GM03348 (cell line): Measurements from ENCODE around the gene TMEM272.
A peak's percentile ranks its signal among the peaks of the same experiment; 100 is the strongest.

Source experiments
- DNase-seq: peaks from one replicate; pipeline ENCODE4 v3.0.0; 2012; ENCODE audit warnings: low spot score

Gene TMEM272

DNA sequence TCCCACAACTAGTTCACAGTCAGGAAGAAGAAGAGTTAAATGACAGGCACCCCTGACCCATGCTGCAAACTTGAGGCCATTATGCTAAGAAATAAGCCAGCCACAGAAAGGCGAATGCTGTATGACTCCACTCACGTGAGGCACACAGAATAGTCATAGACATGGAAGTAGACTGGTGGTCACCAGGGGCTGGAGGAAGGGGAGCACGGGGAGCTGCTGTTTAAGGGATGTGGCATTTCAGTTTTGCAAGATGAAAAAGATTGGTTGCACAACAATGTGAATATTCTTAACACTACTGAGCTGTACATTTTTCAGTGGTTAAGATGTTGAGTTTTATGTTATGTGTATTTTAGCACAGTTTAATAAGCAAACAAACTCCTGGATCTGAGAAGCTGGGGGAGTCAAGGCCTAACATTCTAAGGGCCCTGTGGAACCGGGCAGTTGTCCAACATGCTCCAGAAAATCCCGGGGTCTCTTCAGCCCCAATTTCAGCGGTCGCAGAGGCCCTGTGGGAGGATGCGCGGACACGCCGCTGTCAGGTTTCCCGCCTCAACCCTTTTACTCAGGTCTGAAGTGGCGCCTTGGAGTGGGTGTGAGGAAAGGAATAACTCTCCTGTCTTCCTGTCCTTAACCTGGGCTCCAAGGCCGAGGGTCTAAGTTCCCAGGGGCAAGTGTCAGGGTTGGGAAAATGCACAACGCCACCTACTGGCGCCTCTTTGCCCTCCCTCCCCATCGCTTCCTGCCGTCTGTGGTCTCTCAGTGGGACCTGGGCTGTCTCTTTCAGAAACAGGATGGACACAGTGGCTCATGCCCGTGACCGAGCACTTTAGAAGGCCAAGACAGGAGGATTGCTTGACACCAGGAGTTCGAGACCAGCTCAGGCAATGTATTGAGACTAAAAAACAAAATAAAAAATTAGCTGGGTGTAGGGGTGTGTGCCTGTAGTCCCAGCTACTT, 4.4 kb upstream of the TMEM272 start:
- peak; percentile 46 for DNase-seq

GRCh38 chr13:51848674-51849073, 3.7 kb upstream of the TMEM272 start:
- no peak for DNase-seq

DNA sequence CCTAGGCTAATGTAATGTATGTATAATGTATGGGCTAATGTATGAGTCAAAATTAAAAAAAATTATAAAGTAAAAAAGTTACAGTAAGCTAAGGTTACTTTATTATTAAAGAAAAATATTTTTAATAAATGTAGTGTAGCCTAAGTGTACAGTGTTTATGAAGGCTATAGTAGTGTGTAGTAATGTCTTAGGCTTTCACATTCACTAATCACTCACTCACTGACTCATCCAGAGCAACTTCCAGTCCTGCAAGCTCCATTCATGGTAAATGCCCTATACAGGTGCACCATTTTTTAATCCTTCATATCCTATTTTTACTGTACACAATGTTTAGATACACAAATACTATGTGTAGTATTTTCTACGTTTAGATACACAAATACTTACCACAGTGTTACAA, 1.8 kb upstream of the TMEM272 start:
- no peak for DNase-seq

DNA sequence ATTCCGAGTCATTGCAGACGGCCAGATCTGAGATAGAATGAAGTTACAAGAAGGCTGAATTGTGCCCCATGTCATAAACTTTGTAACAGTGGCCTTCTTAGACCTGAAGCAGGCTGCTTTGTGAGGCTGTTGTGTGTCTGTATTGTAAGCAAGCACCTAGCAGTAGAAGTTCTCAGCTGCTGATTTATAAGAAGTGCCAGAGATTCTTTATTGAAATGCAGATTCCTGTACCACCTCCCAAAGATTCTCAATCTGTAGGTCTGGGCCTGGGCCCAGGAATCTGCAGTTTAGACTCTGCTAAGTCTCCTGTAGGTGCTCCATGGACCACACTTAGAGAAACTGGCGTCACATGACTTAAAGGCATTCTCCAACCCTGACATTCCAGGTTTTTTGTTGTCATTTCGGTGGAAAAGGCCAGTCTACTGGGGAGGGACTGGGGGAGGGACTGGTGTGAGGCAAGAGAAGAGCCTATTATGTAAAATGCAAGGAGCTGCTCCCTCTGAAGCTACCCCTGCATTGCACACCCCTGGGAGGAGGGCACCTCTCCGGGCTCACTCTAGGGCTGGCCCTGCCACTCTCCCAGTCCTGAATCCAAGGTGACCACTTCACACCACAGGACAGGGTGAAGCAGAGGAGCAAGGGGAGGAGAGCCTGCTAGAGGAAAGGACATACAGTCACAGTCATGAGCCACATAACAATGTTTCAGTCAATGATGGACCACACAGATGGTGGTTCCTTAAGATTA, 769 bp upstream of the TMEM272 start:
- no peak for DNase-seq

DNA sequence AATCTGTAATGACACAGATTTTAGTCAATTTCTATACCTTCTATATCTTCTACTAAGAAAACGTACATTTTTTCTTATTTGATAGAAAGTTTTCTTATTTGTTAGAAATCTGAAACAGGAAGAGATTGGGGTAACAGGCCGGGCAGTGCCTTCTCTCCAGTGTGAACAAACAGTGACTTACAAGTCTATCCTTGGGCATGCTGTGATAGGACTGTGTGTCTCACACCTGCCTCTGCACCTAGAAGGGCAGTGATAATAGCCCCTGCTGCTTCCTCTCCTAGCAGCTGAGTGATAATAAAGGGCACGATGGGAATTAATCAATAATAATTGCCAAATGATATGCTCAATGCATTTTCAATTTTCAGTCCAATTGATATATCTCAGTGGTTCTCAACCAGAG, 1.4 kb downstream of the TMEM272 start:
- DNase-seq, result no peak

- DNase-seq, result no peak
These were observed 3.2 kb downstream of the TMEM272 start for GRCh38 chr13:51841732-51842131.

DNA sequence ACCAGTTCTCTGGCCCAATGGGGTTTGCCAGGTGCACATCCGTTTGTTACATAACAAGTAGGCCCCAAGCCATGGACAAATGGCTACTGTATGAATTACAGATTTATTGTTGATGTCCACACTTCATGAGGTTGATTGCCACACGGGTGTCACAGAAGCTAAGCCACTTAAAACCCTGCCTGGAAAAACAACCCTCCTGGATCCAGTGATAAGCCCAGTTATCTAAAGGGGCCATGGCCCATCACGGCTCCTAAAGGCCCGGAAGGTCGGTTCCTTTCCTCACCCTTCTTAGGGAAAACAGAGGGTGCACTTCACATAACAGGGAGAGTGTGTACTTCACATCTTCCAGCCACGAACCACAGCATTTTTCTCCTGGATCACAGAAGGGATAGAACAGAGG, 4.1 kb downstream of the TMEM272 start:
- no peak for DNase-seq

GRCh38 chr13:51839711-51840540, 5.1 kb downstream of the TMEM272 start:
- DNase-seq, result no peak

DNA sequence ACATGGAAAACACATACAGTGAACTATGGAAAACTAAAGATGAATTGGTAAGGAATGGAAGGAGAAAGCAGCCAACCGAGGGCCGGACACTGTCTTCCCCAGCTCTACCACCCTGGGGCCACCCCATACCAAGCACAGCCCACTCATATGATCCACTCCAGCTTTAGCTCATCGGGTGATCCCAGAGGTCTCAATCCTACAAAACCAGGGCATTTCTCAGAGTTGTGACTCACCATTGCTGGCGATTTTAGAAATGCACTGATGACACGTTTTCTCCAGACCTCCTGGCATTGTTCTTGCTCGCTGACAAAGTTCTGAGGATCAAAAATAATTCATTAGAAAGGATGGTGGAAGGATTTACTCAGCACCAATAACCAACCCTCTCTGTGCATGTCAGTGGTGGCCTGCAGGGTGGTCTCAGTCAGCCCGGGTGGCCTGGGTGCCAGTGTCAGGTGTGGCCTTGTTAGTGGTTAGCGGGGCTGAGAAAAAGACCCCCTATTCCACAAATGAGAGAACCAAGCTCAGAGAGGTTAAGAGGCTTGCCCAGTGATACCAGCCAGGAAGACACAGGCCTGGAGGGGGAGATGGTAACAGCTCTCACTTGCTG, 6.6 kb downstream of the TMEM272 start:
- DNase-seq, result peak; percentile 75

DNA sequence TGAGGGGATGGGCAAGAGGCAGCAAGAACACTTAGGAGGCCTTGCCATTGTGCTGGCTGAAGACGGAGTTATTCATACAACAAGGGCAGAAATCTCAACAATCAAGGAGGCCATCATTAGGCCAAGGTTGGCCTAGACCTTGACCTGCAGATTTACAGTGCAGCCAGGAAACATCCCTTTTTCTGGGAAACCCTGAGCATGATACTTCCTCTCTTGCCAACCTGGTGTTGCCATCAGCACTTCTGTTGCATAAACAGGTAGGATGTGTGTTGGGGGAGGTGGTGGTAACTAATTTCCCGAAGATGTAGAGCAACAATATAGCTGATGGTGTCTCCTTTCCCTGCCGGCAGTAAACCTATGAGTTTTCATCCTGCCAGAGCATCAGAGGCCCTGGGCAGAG, 8.0 kb downstream of the TMEM272 start:
- DNase-seq, result no peak

DNA sequence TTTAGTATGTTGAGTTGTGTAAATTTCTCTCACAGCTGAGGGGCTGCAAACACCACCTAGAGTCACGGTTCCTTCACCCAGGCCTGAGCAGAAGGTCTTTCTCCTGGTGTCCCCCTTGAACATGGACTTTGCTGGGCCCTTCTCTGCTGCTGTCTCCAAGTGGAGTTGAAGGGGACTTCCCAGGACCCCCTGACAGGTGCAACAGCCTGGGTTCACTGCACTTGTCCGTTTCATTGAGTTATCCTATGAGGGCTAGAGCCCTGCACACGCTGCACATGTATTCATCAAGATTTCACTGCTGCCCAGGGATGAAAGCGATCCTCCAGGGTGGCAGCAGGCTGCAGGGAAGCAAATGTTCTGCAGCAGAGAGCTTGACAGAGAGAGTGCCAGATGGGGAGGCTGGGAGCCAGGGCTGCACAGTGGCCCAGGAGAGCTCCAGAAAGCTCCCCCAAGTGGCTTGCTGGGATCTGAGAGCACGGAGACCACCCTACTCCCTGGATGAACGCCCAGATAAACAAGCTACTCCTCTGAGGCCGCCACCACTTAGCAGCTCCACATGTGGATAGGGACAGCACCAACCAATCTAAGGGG, 10.3 kb downstream of the TMEM272 start:
- DNase-seq, result no peak

DNA sequence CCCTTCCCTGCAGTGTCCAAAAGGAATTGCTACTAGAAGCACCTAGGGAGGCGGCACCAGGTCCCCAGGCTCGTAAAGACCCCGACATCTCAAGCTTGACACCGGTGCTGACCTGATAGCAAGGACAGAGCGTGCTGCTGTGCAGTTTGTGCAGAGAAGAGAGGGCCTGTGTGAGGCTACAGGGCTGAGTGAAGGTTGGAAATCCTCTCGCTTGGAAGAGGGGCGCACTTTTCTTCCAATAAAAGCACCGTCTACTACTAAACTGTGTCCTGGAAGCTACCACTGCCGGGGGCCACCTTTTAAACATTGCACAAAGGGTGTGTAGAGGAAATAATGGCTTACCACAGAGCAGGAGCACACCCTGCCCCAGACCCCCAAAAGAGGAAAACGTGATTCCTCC, 11.0 kb downstream of the TMEM272 start:
- no peak for DNase-seq

DNA sequence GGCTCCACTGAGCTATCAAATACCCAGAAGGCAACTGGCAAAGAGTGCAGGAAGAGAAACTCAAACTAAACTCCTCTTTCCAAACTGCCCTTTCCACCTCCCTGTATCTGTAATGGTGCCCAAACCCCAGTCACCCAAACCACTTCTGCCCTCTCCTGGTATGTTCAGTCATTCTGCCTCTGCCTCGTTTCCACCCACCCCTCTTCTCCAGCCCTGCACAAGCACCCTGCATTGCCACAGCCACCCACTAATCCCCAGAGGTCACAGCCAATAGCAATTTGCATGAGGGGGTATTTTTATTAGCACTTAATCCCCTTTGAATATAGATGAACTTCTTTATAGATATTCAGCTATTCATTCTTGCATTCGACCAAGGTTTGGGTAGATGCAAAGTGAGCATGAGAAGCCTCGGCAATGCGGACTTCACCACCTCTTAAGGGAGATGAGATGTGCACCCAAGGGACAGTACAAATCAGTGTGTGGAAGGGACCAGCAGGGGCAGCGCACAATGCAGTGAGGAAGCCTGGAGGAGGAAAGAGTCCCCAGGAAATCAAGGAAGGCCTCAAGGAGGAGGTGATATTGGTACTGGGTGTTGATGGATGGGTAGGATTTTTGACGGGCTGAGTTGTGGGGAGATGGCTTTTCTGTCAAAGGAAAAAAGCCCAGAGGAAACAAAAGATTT, 12.4 kb downstream of the TMEM272 start:
- DNase-seq, result peak; percentile 65

DNA sequence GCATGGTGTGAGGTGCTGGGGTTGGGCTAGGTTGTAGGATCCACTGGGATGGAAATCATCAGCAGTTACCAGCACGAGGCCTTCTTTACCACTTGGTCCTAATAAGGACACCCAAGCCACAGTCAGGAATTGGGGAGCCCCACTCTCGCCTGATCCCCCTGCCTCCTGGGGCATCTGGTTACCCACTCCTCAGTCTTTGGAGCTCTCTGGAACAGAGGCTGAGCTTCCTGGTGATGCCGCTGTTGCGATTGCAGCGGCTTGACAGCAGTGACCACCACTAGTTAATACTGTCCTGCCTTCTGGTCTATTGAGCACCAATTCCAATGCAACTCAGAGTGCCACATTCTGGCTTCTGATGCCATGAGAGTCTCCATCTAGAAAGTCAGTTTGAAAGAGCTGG, 13.5 kb downstream of the TMEM272 start:
- DNase-seq, result no peak

- DNase-seq, result no peak
These were observed 15.4 kb downstream of the TMEM272 start for GRCh38 chr13:51829568-51829899.

GRCh38 chr13:51828730-51829567, 16.0 kb downstream of the TMEM272 start:
- no peak for DNase-seq

GRCh38 chr13:51827254-51827653, 17.7 kb downstream of the TMEM272 start:
- DNase-seq, result no peak

DNA sequence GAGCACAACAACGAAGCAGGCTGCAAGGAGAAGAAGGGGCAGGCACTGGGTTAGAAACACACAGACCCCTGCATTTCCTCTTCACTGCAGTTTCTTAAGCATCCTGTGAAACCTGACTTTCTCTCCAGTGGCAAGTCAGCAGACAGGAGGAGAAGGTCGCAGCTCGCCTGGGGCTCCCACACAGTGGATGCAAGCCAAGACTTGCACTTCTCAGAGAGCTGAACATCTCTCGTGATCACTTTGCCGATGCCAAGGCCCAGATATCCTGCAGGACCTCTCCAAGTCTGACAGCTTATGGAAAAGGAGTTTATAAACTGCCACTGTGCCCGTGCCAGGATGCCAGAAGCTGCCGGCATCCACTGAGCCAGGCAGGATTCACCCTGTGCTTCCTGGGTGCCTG, 18.4 kb downstream of the TMEM272 start:
- no peak for DNase-seq

DNA sequence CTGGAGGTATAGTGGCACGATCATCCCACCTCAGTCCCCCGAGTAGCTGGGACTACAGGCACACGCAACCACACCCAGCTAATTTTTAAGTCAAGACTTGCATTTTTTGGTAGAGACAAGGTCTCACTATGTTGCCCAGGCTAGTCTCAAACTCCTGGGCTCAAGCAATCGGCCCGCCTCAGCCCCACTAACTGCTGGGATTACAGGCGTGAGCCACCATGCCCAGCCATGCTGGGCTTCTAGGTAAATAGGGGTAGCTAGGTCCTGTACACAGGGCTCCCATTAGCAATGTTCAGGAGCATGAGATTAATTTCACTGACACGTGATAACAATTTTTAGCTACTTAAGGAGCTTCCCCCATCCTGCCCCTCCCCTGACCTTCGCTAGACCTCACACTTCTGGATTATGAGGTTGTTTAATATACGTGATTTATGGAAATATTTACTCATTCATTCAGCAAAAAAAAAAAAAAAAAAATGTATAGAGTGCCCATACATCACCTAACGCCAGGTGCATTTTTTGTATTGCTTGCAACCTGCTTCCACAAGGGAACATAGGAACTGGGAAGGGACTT, 19.2 kb downstream of the TMEM272 start:
- DNase-seq, result no peak

GRCh38 chr13:51825165-51825592, 19.8 kb downstream of the TMEM272 start:
- peak; percentile 12 for DNase-seq
